Parathyroid adenoma (tissue), 2 donors: ENCODE data around the gene SLC35B4.

Experiments
- H2AFZ ChIP-seq: fragments of 300-600 bp; sonication (generic); one replicate; pipeline ENCODE4 v1.7.0; 2017; ENCODE audit warnings: antibody characterized with exemption, mild to moderate bottlenecking
- H3K27ac ChIP-seq: fragments of 300-600 bp; sonication (generic); one replicate; pipeline ENCODE4 v1.7.0; 2017
- H3K27me3 ChIP-seq: fragments of 300-600 bp; sonication (generic); one replicate; pipeline ENCODE4 v1.7.0; 2017; ENCODE audit warnings: low read length; ENCODE audit not compliant: control insufficient read depth, insufficient read depth
- H3K36me3 ChIP-seq: fragments of 300-600 bp; sonication (generic); one replicate; pipeline ENCODE4 v1.7.0; 2017; ENCODE audit warnings: low read length; ENCODE audit not compliant: control insufficient read depth, insufficient read depth
- H3K4me1 ChIP-seq: fragments of 300-600 bp; sonication (generic); one replicate; pipeline ENCODE4 v1.7.0; 2017; ENCODE audit warnings: control low read depth
- H3K4me2 ChIP-seq: fragments of 300-600 bp; sonication (generic); one replicate; pipeline ENCODE4 v1.7.0; 2017; ENCODE audit warnings: low read length
- H3K4me3 ChIP-seq: fragments of 300-600 bp; sonication (generic); one replicate; pipeline ENCODE4 v1.7.0; 2017; ENCODE audit warnings: low read depth, low read length
- H3K79me2 ChIP-seq: fragments of 300-600 bp; sonication (generic); one replicate; pipeline ENCODE4 v1.7.0; 2017; ENCODE audit warnings: control low read depth
- H3K9ac ChIP-seq: fragments of 300-600 bp; sonication (generic); one replicate; pipeline ENCODE4 v1.7.0; 2017; ENCODE audit warnings: mild to moderate bottlenecking
- H3K9me3 ChIP-seq: fragments of 300-600 bp; sonication (generic); one replicate; pipeline ENCODE4 v1.7.0; 2017; ENCODE audit warnings: low read length; ENCODE audit not compliant: control insufficient read depth
- CTCF ChIP-seq: fragments of 300-600 bp; sonication (generic); IDR thresholded peaks from one replicate; pipeline ENCODE4 v1.7.0; 2017; ENCODE audit warnings: antibody characterized with exemption, mild to moderate bottlenecking
- donor health status: primary hyperparathyroidism.

SLC35B4 gene, protein sequence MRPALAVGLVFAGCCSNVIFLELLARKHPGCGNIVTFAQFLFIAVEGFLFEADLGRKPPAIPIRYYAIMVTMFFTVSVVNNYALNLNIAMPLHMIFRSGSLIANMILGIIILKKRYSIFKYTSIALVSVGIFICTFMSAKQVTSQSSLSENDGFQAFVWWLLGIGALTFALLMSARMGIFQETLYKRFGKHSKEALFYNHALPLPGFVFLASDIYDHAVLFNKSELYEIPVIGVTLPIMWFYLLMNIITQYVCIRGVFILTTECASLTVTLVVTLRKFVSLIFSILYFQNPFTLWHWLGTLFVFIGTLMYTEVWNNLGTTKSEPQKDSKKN

DNA sequence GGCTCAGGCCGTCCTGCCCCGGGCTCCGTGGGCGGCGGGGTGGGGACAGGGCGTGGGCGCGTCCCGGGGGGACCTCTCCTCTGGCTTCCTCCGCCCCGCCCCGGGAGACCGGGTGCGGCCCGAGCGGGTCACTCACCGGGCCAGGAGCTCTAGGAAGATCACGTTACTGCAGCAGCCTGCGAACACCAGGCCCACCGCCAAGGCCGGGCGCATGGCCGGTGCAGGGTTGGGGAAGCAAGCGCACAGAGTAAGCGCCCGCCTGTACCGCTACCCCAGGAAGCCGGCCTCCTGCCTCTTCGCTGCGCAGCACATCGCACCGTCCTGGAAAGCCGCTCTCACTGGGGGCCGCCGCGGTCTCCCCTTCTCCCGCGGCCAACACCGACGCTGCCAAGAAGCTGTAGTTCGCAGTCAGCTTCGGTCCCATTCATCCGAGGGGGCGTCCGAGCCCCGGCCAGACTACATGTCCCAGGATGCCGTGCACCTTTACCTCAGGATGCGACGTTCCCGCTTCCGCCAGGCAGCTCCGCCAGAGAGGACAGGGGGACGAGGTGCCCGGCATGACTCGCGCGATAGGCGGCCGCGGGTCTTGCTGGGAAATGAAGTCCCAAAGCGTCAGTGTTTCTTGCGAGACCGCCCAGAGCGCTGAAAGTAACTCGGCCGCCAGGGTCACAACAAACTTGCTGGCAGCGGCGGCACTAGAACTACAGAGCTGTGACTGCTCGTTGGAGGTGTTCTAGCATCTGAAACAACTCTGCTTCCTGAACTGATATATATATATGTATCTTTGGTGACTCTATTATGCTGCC lies at the start of gene SLC35B4:
Gene SLC35B4 (minus strand): TSS at position 392 of the 806 bp plus-strand sequence. CDS start 179 bp downstream, at position 213.
- peak within 1 kb of the TSS; percentile 97 for H2AFZ ChIP-seq
- H3K9me3 ChIP-seq, result no peaks in the 10 kb centered on the region
- H3K27ac ChIP-seq, result peak within 1 kb of the TSS; percentile 46
- no peaks in the 10 kb centered on the region for H3K36me3 ChIP-seq
- peaks cover 5% of the 10 kb centered on the region for H3K79me2 ChIP-seq
- H3K4me3 ChIP-seq, result peak within 1 kb of the TSS; percentile 87
- peak within 1 kb of the TSS; percentile 89 for H3K4me2 ChIP-seq
- peak; percentile 35 for TF ChIP-seq CTCF
- H3K9ac ChIP-seq, result peak within 1 kb of the TSS; percentile 70
- H3K4me1 ChIP-seq, result peaks cover 4% of the 10 kb centered on the region
- no peaks in the 10 kb centered on the region for H3K27me3 ChIP-seq

DNA sequence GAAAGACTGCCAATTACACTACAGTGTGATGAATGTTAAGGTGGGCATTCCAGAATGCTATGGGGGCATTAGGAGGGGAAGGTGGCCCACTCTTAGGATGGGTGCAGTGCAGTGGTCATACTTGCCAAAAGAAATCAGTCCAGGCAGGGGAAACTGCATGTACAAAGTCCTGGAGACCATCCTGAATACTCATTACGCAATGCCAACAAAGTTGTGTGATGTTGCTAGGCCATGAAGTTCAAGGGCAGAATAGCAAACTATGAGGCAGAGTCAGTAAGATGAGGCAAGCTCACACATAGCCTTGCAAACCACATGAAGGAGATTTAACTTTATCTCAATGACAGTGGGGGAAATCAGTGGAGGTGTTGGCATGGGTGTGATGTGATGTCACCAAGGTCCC lies 49.8 kb upstream of the SLC35B4 start:
- no peak overlapping the region for H3K27ac ChIP-seq
- no peaks in the 10 kb centered on the region for H3K9me3 ChIP-seq
- H3K4me2 ChIP-seq, result no peak overlapping the region
- H3K4me3 ChIP-seq, result no peak overlapping the region
- no peaks in the 10 kb centered on the region for H3K79me2 ChIP-seq
- no peak overlapping the region for H3K9ac ChIP-seq
- H3K4me1 ChIP-seq, result no peaks in the 10 kb centered on the region
- H3K27me3 ChIP-seq, result no peaks in the 10 kb centered on the region
- no peak for TF ChIP-seq CTCF
- no peaks in the 10 kb centered on the region for H3K36me3 ChIP-seq
- no peak overlapping the region for H2AFZ ChIP-seq

GRCh38 chr7:134365341-134366054 lies 48.8 kb upstream of the SLC35B4 start:
- H3K27me3 ChIP-seq, result no peaks in the 10 kb centered on the region
- no peak overlapping the region for H3K27ac ChIP-seq
- H3K4me3 ChIP-seq, result no peak overlapping the region
- no peak for TF ChIP-seq CTCF
- H3K36me3 ChIP-seq, result no peaks in the 10 kb centered on the region
- no peaks in the 10 kb centered on the region for H3K9me3 ChIP-seq
- H3K4me1 ChIP-seq, result no peaks in the 10 kb centered on the region
- no peak overlapping the region for H2AFZ ChIP-seq
- no peak overlapping the region for H3K9ac ChIP-seq
- H3K79me2 ChIP-seq, result no peaks in the 10 kb centered on the region
- no peak overlapping the region for H3K4me2 ChIP-seq

- H3K9ac ChIP-seq, result no peak overlapping the region
- no peaks in the 10 kb centered on the region for H3K4me1 ChIP-seq
- H3K9me3 ChIP-seq, result no peaks in the 10 kb centered on the region
- no peaks in the 10 kb centered on the region for H3K36me3 ChIP-seq
- no peak overlapping the region for H3K4me3 ChIP-seq
- no peak overlapping the region for H3K4me2 ChIP-seq
- H3K27me3 ChIP-seq, result no peaks in the 10 kb centered on the region
- TF ChIP-seq CTCF, result no peak
- H2AFZ ChIP-seq, result no peak overlapping the region
- H3K79me2 ChIP-seq, result no peaks in the 10 kb centered on the region
- H3K27ac ChIP-seq, result no peak overlapping the region
Observed at GRCh38 chr7:134364619-134365037, 47.9 kb upstream of the SLC35B4 start.
